Cardiac fibroblast (primary cell): Measurements from ENCODE around the gene PARVA.

Source experiments
- DNase-seq, 2 donors: peaks; one replicate each; pipeline versions ENCODE4 v3.0.0 to v3.0.0-alpha.2; 2010; ENCODE audit warnings: low read depth in 2 of 2
- H3K4me3 ChIP-seq, 2 donors: replicated peaks in 1 of 2; 1 replicate in 1 of 2; 2 replicates in 1 of 2; pipeline ENCODE4 v1.5.1; 2011; ENCODE audit warnings: low read depth in 2 of 2, low read length in 2 of 2, mild to moderate bottlenecking in 2 of 2, moderate library complexity in 1 of 2
- CTCF ChIP-seq: IDR thresholded peaks from one replicate; pipeline ENCODE4 v1.5.1; 2011; ENCODE audit warnings: low read depth, mild to moderate bottlenecking, low read length, inconsistent platforms

The PARVA gene

GRCh38 chr11:12435264-12435663 lies 57.9 kb downstream of the PARVA start:
- TF ChIP-seq CTCF, result no peak

GRCh38 chr11:12436266-12436665 lies 58.9 kb downstream of the PARVA start:
- H3K4me3 ChIP-seq, result no peak overlapping the region
- no peak for DNase-seq
- no peak for TF ChIP-seq CTCF

More at GRCh38 chr11:12435264-12435663, 57.9 kb downstream of the PARVA start:
- no peak for DNase-seq
- no peak overlapping the region for H3K4me3 ChIP-seq

GRCh38 chr11:12438291-12438690 lies 60.9 kb downstream of the PARVA start:
- no peak for TF ChIP-seq CTCF
- H3K4me3 ChIP-seq, result no peak overlapping the region
- DNase-seq, result no peak

- DNase-seq, result no peak
- no peak overlapping the region for H3K4me3 ChIP-seq
- no peak for TF ChIP-seq CTCF
Measured at GRCh38 chr11:12439615-12440014, 62.2 kb downstream of the PARVA start.

GRCh38 chr11:12440565-12440964 lies 63.2 kb downstream of the PARVA start:
- DNase-seq, result no peak
- no peak for TF ChIP-seq CTCF
- no peak overlapping the region for H3K4me3 ChIP-seq

GRCh38 chr11:12441231-12441861 lies 64.0 kb downstream of the PARVA start:
- H3K4me3 ChIP-seq, result no peak overlapping the region
- DNase-seq, result peak; percentile 15 to 39
- no peak for TF ChIP-seq CTCF

GRCh38 chr11:12444601-12445000 lies 67.2 kb downstream of the PARVA start:
- TF ChIP-seq CTCF, result no peak
- no peak for DNase-seq
- H3K4me3 ChIP-seq, result no peak overlapping the region
